Measurements from ENCODE around the gene ZYG11A. TPM values are rescaled to one million over a fixed set of nuclear protein-coding genes. Genes with fewer than 3 reads are reported as not detected.
A peak's percentile ranks its signal among the peaks of the same experiment; 100 is the strongest.
"Not testable (repeated sequence)": the region's sequence is repeated elsewhere in the genome, so short reads cannot be mapped to it uniquely, and the experiment has no call there.

Gene ZYG11A
- under 1 TPM in 7 of 10 donors, not detected in 3; 0.04 to 0.18 (median 0.07) TPM for polyA plus RNA-seq (ENCODE audit: insufficient read length in 10 of 10)
- long read RNA-seq, donor 1: 0 reads
- long read RNA-seq, donor 2: 0 reads
- long read RNA-seq, donor 3: 0 reads
- long read RNA-seq, donor 4: 0 reads
- long read RNA-seq, donor 5: 0 reads
- long read RNA-seq, donor 6: 0 reads
- long read RNA-seq, donor 7: 0 reads
- long read RNA-seq, donor 8: 0 reads
- long read RNA-seq, donor 9: 0 reads

DNA sequence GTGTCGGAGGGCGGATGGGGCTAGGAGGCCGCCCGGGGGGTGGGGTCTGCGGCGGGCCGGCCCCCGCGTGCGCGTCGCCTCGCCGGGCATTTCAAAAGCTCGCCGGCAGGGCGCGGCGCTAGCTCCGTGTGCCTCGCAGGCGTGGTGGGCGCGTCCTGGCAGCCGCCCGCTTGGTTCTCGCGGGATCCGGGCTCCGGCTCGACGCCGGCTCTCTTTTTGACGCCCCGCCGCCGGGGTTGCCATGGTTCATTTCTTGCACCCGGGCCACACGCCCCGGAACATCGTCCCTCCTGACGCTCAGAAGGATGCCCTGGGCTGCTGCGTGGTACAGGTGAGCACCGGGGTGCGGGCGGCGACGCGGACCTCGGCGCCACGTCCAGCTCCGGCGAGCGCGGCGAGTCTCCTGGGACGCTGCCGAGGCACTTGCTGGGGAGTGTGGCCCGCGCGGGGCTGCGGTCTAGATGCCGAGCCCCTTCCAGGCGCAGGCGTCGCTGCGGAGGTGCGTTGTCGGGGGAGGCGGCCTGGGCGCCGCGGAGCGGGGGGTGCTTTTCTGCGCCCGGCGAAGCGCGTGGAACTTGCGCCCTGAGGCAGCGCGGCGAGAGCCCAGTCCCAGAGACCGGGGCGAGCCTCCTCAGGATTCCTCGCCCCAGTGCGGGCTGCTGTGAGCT is at the start of gene ZYG11A:
Gene ZYG11A (plus strand): TSS at position 118 of the 668 bp plus-strand sequence. CDS start 124 bp downstream, at position 242.
- DNase-seq: peak; percentile 54 to 77 (median 65)

DNA sequence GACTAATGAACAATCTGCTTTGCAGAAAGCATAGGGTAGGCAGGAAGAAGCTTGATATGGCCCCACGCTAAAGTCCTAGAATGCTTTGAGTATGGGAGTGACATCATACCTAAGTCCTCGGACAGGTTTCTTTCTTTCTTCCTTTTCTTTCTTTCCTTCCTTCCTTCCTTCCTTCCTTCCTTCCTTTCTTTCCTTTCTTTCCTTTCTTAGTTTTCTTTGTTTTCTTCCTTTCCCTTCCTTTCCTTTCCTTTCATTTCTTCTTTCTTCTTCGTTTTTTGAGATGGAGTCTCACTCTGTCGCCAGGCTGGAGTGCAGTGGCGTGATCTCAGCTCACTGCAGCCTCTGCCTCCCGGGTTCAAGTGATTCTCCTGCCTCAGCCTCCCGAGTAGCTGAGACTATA is 48.8 kb upstream of the ZYG11A start:
- DNase-seq: not testable (repeated sequence)

DNA sequence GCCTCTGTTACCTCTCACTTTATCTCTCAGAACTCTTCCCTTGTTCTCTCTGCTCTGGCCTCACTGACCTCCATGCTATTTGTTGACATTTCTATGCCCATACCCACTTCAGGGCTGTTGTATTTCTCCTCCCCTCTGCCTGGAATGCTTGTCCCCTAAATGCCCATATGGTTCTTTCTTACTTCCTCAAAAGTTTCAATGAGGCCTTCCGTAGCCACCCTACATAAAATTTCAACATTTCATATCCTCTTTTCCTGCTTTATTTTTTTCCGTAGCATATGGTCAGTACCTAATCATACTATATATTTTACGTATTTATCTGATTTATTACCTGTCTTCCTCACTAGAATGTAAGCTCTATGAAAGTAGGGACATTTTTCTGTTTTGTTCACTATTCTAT is 47.1 kb upstream of the ZYG11A start:
- no peak for DNase-seq

- no peak for DNase-seq
Measured at GRCh38 chr1:52798331-52798730, 44.2 kb upstream of the ZYG11A start.

- no peak for DNase-seq
Measured at GRCh38 chr1:52801011-52801410, 41.5 kb upstream of the ZYG11A start.

- not testable (repeated sequence) for DNase-seq
Measured at GRCh38 chr1:52804083-52804482, 38.5 kb upstream of the ZYG11A start.

GRCh38 chr1:52814465-52814864 is 28.1 kb upstream of the ZYG11A start:
- no peak for DNase-seq

DNA sequence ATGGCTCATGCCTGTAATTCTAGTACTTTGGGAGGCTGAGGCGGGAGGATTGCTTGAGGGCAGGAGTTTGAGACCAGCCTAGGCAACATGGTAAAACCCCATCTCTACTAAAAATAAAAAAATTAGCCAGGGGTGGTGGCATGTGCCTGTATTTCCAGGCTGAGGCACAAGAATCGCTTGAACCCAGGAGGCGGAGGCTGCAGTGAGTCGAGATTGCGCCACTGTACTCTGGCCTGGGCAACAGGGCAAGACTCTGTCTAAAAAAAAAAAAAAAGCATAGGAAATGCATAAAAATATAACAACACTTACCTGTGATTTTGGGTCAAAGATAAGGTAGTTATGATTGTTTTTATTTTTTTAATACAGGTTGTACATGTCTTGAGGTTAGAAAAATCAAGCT is 21.7 kb upstream of the ZYG11A start:
- DNase-seq: not testable (repeated sequence)

- DNase-seq: peak in 1 of 3 donors; percentile 7
Measured at GRCh38 chr1:52825868-52826267, 16.7 kb upstream of the ZYG11A start.

DNA sequence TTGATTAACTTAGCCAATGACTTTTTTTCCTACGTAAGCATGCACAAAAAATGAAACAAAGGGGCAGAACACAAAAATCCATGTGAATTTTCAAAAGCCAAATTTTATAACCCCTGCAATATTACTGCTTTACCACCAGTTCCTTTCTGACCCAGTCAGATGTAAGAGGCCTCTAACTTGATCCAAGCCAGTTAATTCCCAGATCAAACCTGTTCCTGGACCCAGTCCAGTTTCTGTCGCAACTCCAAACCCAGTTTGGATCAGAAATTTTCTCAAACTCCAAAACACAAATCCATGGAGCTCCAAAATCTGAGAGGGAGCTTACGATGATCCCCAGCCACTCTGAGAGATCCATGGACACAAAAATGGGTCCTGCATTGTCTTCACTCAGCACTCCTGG is 7.8 kb upstream of the ZYG11A start:
- DNase-seq: no peak

DNA sequence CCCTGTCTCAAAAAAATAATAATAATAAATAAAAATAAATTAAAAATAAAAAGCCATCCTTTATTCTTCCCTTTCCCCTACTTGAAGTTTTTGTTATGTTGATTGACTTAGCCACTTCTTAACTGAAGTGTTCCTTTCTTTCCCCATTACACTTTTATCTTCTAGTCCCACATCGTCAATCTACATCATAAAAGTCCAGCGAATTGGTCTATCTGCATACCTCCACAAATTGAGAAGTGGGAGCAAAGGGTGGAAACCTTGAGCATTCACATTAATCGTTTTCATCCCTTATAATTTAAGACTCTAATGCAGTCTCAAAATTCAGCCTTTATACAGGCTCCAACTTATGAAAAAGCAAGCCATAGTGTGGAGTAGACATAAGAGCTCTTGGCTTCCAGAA is 6.5 kb upstream of the ZYG11A start:
- no peak for DNase-seq

GRCh38 chr1:52839175-52839574 is 3.4 kb upstream of the ZYG11A start:
- not testable (repeated sequence) for DNase-seq

DNA sequence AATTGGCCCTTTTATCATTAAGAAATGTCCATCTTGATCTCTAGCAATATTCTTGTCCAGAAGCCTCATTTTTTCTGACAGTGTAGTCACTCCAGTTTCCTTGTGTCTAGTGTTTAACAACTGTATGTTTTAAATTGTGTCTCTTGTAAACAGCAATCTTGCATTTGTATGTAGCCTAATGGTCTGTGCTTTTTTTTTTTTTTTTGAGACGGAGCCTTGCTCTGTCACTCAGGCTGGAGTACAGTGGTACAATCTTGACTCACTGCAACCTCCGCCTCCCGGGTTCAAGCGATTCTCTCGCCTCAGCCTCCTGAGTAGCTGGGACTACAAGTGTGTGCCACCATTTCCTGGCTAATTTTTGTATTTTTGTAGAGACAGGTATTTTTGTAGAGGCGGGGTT is 2.6 kb downstream of the ZYG11A start:
- DNase-seq: not testable (repeated sequence)

- DNase-seq: no peak
Measured at GRCh38 chr1:52848423-52848822, 5.9 kb downstream of the ZYG11A start.

DNA sequence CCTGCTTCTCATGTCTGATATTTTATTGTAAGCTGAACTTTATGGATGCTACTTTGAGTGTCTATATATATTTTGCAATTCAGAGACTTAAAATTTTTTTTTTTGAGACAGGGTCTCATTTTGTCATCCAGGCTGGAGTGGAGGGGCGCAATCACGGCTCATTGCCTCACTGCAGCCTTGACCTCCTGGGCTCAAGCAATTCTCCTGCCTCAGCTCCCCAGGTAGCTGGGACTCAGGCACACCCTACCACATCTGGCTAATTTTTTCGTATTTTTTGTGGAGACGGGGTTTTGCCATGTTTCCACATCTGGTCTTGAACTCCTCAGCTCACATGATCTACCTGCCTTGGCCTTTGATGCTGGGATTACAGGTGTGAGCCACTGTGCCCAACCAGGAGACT is 8.4 kb downstream of the ZYG11A start:
- DNase-seq: no peak

GRCh38 chr1:52852854-52853253 is 10.3 kb downstream of the ZYG11A start:
- DNase-seq: no peak

DNA sequence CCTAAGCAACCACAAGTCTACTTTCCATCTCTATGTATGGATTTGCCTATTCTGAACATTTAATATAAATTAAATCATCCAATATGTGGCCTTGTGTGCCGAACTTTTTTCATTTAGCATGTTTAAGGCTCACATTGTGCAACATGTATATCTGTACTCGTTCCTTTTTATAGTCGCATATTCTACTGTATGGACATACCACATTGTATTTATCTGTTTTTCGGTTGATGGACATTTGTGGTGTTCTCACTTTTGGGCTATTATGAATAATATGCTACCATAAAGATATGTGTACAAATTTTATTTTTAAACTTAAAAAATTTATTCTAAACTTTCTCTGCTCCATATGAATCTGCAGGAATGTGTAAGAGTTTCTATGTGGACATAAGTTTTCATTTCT is 13.0 kb downstream of the ZYG11A start:
- no peak for DNase-seq

DNA sequence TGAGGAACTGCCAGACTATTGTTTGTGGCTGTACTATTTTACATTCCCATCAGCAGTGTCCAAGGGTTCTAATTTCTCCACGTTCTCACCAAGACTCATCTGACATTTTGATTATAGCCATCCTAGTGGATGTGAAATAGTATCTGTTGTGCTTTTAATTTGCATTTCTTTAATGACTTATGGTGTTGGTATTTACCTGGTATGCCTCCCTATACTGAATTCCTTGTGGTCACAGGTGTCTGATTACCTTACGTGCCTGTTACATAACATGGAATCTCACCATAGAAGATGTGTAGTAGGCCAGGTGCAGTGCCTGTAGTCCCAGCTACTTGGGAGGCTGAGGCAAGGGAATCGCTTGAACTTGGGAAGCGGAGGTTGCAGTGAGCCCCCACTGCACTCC is 13.5 kb downstream of the ZYG11A start:
- DNase-seq: no peak

- DNase-seq: no peak
Measured at GRCh38 chr1:52857443-52857842, 14.9 kb downstream of the ZYG11A start.

- no peak for DNase-seq
Measured at GRCh38 chr1:52862666-52863458, 20.3 kb downstream of the ZYG11A start.

- DNase-seq: no peak
Measured at GRCh38 chr1:52867087-52867863, 24.7 kb downstream of the ZYG11A start.

DNA sequence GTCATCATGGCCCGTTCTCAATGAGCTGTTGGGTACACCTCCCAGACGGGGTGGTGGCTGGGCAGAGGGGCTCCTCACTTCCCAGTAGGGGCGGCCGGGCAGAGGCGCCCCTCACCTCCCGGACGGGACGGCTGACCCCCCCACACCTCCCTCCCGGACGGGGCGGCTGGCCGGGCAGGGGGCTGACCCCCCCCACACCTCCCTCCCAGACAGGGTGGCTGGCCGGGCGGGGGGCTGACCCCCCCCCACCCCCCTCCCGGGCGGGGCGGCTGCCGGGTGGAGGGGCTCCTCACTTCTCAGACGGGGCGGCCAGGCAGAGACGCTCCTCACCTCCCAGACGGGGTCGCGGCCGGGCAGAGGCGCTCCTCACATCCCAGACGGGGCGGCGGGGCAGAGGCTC is 27.2 kb downstream of the ZYG11A start:
- not testable (repeated sequence) for DNase-seq
